ENCODE results near the gene CFAP74. TPM values are rescaled to one million over a fixed set of nuclear protein-coding genes. Genes with fewer than 3 reads are reported as not detected.

The CFAP74 gene, protein sequence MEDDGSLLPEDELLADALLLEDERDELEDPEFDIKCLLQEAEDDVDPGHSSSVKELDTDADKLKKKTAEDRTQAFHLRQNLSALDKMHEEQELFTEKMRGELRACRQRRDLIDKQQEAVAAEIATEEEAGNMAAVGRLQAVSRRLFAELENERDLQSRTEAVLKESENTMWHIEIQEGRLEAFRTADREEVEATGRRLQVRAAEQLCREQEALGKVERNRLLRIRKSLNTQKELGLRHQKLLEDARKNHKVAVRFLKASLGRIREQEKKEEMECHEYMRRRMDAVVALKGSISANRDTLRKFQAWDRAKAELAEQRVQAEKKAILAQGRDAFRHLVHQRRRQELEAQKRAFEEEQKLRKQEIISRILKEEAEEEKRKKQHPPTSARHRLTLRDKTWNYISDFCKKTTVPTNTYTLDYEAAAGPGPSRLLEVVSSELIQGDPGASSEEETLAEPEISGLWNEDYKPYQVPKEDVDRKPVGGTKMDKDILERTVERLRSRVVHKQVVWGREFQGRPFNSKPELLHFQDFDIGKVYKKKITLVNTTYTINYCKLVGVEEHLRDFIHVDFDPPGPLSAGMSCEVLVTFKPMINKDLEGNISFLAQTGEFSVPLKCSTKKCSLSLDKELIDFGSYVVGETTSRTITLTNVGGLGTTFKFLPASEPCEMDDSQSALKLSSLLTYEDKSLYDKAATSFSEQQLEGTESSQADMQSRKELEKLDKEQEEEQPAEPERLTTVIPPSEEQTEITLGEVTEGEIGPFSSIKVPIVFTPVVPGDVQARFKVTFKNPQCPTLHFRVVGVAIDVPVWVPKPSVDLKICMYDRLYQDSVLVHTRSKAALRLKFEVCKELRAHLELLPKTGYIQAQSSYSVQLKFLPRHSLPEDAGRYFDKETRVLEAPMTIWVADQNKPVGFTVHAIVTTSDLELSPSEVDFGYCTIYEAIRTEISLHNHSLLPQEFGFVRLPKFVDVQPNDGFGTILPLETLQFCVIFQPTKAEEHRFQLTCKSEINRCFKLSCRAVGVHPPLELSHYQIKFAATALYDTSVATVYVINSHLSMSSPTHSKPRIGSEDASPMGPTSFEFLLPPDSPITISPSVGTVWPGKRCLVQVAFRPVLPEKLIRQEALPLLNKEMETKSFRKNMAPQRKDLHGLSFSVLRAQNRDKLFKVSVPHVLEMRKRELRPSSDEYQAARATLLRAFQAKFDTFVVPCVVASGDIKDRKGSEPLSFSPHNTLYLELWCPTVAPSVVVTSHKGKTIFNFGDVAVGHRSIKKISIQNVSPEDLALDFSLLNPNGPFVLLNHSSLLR (N-terminal part only)
- not detected for total RNA-seq
- not detected for total RNA-seq (2013)

DNA sequence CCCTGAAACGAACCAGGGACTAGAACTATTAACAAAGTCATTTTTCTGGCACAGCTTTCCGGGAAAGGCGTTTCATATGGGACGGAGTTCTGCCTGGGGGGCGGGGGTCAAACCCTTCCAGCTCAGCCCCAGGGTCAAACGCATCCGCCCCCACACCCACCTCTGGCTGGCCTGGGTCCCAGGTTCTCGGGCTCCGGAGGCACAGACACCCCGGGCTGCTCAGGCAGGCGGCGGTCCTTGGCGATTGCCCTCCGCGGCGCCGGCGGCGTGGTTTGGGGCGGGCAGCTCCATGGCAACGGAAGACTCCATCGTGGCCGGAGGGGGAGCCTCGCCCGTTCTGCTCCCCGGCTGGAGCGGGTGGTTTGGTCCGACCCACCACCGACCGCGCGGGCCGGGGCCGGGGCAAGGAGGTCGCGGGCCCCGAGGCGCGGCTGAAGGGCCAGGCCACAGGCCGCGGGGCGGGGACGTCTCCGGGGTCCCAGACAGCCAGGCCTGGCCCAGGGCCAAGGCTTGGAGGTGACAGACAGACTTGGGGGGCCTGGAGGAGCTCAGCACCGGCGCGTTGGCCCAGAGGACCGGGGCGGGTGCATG is at the start of gene CFAP74:
TSS of gene CFAP74 (minus strand) at position 246 of the 591 bp plus-strand sequence. CDS start 12,830 bp downstream, outside the sequence.
- WGBS (ENCODE audit: insufficient coverage) = 9% methylated on average over 49 of the region's 49 CpGs
- H3K36me3 Mint-ChIP-seq = no peaks in the 10 kb centered on the region
- H3K9me3 Mint-ChIP-seq = no peaks in the 10 kb centered on the region
- no peaks in the 10 kb centered on the region for H3K36me3 ChIP-seq (ENCODE audit: control insufficient read depth, insufficient read depth, low read length)
- no peak within 1 kb of the TSS for H3K4me3 ChIP-seq (ENCODE audit: low read length)
- intact Hi-C loops (cut with micrococcal nuclease) = no loop called here
- DNase-seq (peak in 1 of 2 donors; percentile 17), ATAC-seq (peak in 1 of 3 donors; percentile 36)
- H3K27ac Mint-ChIP-seq = no peak within 1 kb of the TSS
- H3K9me3 ChIP-seq (ENCODE audit: control insufficient read depth, insufficient read depth, low read length) = no peaks in the 10 kb centered on the region
- H3K27me3 ChIP-seq (ENCODE audit: control insufficient read depth, insufficient read depth, low read length) = peaks cover 2% of the 10 kb centered on the region
- H3K4me1 Mint-ChIP-seq = no peaks in the 10 kb centered on the region
- peaks cover 21 to 35% of the 10 kb centered on the region in 2 donors for H3K27me3 Mint-ChIP-seq (ENCODE audit: low read depth in 2 of 2)
- H3K4me1 ChIP-seq (ENCODE audit: control insufficient read depth, insufficient read depth, low read length) = no peaks in the 10 kb centered on the region
- H3K27ac ChIP-seq (ENCODE audit: low read length) = no peak within 1 kb of the TSS
- no peak within 1 kb of the TSS for H3K4me3 Mint-ChIP-seq
- TF ChIP-seq, protein P1, sequence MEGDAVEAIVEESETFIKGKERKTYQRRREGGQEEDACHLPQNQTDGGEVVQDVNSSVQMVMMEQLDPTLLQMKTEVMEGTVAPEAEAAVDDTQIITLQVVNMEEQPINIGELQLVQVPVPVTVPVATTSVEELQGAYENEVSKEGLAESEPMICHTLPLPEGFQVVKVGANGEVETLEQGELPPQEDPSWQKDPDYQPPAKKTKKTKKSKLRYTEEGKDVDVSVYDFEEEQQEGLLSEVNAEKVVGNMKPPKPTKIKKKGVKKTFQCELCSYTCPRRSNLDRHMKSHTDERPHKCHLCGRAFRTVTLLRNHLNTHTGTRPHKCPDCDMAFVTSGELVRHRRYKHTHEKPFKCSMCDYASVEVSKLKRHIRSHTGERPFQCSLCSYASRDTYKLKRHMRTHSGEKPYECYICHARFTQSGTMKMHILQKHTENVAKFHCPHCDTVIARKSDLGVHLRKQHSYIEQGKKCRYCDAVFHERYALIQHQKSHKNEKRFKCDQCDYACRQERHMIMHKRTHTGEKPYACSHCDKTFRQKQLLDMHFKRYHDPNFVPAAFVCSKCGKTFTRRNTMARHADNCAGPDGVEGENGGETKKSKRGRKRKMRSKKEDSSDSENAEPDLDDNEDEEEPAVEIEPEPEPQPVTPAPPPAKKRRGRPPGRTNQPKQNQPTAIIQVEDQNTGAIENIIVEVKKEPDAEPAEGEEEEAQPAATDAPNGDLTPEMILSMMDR (IDR thresholded peaks at IDR 0.05) = no peak

DNA sequence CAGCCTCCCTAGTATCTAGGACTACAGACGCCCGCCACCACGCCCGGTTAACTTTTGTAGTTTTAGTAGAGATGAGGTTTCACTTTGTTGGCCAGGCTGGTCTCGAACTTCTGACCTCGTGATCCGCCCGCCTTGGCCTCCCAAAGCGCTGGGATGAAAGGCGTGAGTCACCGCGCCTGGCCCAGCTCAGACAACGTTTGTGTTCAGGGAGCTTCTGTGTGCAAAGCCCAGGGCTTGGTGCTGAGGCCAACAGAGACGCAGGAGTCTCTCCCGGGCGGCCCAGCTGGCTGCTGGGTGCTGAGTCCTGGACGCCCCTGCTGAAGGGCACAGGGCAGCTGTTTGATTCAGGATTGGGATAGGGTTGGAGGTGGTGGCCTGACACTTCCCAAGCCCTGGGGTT is 49.6 kb upstream of the CFAP74 start:
- WGBS (ENCODE audit: insufficient coverage) = 89% methylated on average over 17 of the region's 17 CpGs
- H3K36me3 Mint-ChIP-seq = no peaks in the 10 kb centered on the region
- peak overlapping the region in 1 of 2 donors; percentile 65 for H3K27ac Mint-ChIP-seq
- no peak overlapping the region for H3K4me3 Mint-ChIP-seq
- Histone ChIP-seq H3K4me3 (ENCODE audit: low read length) (no peak overlapping the region), H3K9me3 (ENCODE audit: control insufficient read depth, insufficient read depth, low read length) (no peaks in the 10 kb centered on the region), H3K36me3 (ENCODE audit: control insufficient read depth, insufficient read depth, low read length) (peaks cover 4% of the 10 kb centered on the region), H3K27me3 (ENCODE audit: control insufficient read depth, insufficient read depth, low read length) (peaks cover under 1% of the 10 kb centered on the region), H3K27ac (ENCODE audit: low read length) (no peak overlapping the region), H3K4me1 (ENCODE audit: control insufficient read depth, insufficient read depth, low read length) (peaks cover 21% of the 10 kb centered on the region)
- peaks cover 8 to 22% of the 10 kb centered on the region in 2 donors for H3K4me1 Mint-ChIP-seq
- TF ChIP-seq, protein P1 (IDR thresholded peaks at IDR 0.05) = no peak
- peaks cover 5 to 8% of the 10 kb centered on the region in 2 donors for H3K27me3 Mint-ChIP-seq (ENCODE audit: low read depth in 2 of 2)
- DNase-seq (no peak), ATAC-seq (no peak)
- intact Hi-C loops (cut with micrococcal nuclease) = no loop called here
- H3K9me3 Mint-ChIP-seq = no peaks in the 10 kb centered on the region

DNA sequence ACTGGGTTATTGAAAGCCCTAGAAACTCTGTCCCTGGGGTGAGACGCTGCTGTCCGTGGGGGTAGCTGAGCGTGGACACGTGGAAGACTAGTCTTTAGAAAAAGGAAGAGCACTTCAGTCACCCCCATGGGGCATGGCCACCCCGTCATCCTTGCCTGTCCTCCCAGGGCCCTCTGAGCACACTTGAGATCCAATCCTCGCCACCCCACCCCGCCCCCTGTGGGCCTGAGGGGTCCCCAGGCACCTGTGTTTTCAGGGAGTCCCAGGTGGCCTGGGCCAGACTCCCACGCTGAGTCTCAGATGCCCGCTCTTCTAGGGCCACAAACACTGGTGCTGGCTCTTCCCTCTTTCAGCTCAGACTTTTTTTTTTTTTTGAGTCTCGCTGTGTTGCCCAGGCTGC is 49.2 kb upstream of the CFAP74 start:
- WGBS (ENCODE audit: insufficient coverage) = 89% methylated on average over 10 of the region's 10 CpGs
- no peak for ATAC-seq
- Histone ChIP-seq H3K27me3 (ENCODE audit: control insufficient read depth, insufficient read depth, low read length) (peaks cover 5% of the 10 kb centered on the region), H3K4me1 (ENCODE audit: control insufficient read depth, insufficient read depth, low read length) (peaks cover 21% of the 10 kb centered on the region), H3K9me3 (ENCODE audit: control insufficient read depth, insufficient read depth, low read length) (no peaks in the 10 kb centered on the region), H3K4me3 (ENCODE audit: low read length) (no peak overlapping the region), H3K27ac (ENCODE audit: low read length) (no peak overlapping the region), H3K36me3 (ENCODE audit: control insufficient read depth, insufficient read depth, low read length) (peaks cover 4% of the 10 kb centered on the region)
- Mint-ChIP-seq H3K4me3 (no peak overlapping the region), H3K36me3 (no peaks in the 10 kb centered on the region), H3K27ac (peak overlapping the region in 1 of 2 donors; percentile 65), H3K27me3 (ENCODE audit: low read depth in 2 of 2) (peaks cover 5 to 9% of the 10 kb centered on the region in 2 donors), H3K9me3 (no peaks in the 10 kb centered on the region), H3K4me1 (peaks cover 8 to 22% of the 10 kb centered on the region in 2 donors)
- TF ChIP-seq, protein P1 (IDR thresholded peaks at IDR 0.05) = no peak
- DNase-seq = no peak
- intact Hi-C loops (cut with micrococcal nuclease) = no loop called here
